GM19468 (cell line): ENCODE results near the gene BLOC1S6.

Source experiments
- ATAC-seq: cut with Tn5 transposase; IDR thresholded peaks from one replicate; pipeline ENCODE4 v1.9.1; 2021; ENCODE audit warnings: mild to moderate bottlenecking, moderate library complexity, moderate number of reproducible peaks; ENCODE audit not compliant: unreplicated experiment; ENCODE audit errors: extremely low read depth

Gene BLOC1S6, protein sequence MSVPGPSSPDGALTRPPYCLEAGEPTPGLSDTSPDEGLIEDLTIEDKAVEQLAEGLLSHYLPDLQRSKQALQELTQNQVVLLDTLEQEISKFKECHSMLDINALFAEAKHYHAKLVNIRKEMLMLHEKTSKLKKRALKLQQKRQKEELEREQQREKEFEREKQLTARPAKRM

GRCh38 chr15:45587095-45587862 is at the start of gene BLOC1S6:
Gene BLOC1S6, plus strand, starts transcription at chr15:45587379. Its CDS starts 65 bp downstream, at chr15:45587444.
- ATAC-seq, result peak; percentile 54

GRCh38 chr15:45539680-45540079 is 47.5 kb upstream of the BLOC1S6 start:
- no peak for ATAC-seq

GRCh38 chr15:45540531-45540930 is 46.6 kb upstream of the BLOC1S6 start:
- ATAC-seq, result no peak

- ATAC-seq, result no peak
Measured at GRCh38 chr15:45543051-45543450, 44.1 kb upstream of the BLOC1S6 start.

GRCh38 chr15:45544266-45545023 is 42.7 kb upstream of the BLOC1S6 start:
- ATAC-seq, result peak; percentile 42

DNA sequence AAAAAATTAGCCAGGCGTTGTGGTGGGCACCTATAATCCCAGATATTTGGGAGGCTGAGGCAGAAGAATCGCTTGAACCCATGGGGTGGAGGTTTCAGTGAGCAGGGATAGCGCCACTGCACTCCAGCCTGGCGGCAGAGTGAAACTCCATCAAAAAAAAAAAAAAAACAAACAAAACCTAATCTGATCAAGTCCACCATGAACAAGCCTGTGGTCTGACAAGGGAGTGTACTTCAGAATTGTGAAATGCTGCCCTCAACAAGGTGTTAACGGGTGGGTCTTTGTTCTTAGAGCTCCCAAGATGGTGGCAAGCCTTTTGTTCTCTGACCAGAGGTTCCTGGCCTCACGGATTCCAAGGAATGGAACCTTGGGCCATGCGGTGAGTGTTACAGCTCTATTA is 40.4 kb upstream of the BLOC1S6 start:
- no peak for ATAC-seq

DNA sequence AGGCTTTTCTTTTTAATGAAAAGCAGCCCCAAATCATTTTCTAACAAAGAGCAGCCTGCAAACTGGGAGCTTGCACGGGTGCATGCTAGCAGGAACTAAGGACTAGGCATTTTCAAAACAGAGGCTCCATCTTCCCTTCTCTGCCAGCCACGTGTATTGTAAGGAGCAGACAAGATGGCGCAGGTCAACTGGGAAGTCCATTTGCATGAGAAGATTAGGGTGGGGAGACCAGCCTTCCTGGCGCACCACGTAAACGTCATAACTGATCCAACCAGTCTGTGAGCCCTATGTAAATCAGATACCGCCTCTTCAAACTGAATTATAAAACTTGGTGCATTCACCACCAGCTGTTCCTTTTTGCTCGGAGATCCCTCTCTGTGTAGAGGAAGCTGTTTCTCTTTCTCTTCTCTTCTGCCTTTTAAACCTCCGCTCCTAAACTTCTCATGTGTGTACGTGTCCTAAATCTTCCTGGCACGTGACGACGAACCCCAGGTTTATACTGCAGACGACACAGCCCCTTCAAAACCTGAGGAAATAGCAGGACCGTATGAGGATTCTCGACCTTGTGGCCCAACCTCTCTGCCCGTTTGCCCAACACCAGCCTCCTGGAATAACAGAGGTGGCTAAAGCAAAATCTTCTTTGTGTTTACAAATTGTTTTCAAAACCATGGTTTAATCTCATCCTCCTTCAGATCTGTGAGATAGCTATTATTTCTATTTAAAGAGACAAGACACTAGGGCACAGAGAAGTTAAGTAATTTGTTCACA is 38.2 kb upstream of the BLOC1S6 start:
- ATAC-seq, result no peak

GRCh38 chr15:45549541-45550220 is 37.5 kb upstream of the BLOC1S6 start:
- no peak for ATAC-seq

DNA sequence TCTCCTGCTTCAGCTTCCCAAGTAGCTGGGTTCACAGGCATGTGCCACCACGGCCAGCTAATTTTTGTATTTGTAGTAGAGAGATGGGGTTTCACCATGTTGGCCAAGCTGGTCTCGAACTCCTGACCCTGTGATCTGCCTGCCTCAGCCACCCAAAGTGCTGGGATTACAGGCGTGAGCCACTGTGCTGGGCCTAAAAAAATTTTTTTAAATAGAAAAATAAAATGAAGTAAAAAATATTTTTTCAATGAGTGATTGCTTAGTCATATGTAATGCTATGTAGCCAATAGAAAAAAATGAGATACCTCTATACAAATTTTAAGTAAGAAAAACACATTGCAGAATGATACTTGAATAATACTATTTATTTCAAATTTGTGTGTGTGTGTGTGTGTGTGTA is 36.7 kb upstream of the BLOC1S6 start:
- ATAC-seq, result no peak

DNA sequence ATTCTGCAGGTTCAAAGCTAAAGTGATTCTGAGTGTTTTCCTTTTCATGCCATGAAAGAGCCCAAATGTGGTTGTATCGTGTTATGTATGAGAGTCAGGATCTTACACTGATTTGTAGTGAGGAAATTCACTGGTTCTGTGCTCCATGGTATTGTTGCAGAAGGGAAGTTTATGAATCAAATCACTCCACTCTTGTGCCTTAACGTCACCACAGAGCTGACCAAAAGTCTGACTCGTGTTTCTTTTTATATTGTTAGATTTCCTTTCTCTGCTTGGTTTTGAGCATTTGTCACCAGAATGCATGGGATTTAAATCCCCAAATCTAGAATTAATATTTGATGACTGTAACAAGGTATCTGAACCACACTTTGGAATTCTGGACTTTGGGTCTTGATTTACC is 35.5 kb upstream of the BLOC1S6 start:
- no peak for ATAC-seq

GRCh38 chr15:45555934-45556608 is 31.1 kb upstream of the BLOC1S6 start:
- ATAC-seq, result peak; percentile 54

DNA sequence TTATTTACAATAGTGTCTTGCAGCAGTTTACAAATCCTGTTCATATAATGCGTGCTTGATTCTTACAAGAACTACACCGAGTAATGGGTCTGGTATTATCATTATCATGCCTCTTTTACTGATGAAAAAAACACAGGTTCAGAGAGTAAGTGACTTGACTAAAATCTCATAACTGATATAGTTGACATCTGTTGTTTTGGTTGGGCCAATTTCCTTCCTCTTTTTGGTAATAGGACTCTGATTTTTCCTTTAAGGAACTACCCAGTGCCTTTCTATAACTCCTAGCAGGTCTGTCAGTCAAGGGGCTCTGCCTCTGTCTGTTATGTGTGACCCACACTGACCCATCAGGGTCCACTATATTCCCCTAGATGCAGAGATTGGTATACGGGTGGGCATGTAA is 14.6 kb upstream of the BLOC1S6 start:
- ATAC-seq, result no peak

DNA sequence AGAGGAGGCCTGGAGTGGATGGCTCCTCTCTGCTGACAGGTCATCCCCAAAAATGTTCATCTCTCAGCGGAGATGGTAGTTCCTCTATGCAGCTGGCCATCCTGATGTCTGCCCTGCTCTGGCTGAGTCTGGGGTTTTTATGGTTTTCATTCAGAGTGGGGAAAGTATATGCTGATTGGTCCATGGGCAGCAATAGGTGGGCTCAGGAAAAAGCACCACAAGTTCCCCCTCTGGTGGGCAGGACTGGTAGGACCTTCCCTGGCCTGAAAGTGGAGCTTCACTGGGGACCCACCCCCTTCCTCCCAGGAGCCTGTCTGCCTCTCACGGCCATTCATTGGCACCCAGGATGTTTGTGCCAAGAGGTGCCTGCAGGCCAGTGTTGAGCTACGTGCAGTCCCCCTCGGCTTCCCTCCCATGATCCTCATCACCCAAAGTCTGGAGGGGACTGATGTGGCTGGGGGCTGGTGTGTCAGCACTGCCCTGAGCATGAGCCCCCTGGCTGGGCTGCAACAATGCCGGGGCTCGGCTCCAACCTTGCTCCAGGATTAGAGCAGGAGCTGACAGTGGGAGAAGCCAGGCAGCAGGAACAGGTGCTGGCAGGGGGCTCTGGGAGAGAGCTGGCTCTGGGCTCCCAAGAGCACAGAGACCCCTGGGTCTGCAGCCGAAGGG is 13.1 kb upstream of the BLOC1S6 start:
- no peak for ATAC-seq

DNA sequence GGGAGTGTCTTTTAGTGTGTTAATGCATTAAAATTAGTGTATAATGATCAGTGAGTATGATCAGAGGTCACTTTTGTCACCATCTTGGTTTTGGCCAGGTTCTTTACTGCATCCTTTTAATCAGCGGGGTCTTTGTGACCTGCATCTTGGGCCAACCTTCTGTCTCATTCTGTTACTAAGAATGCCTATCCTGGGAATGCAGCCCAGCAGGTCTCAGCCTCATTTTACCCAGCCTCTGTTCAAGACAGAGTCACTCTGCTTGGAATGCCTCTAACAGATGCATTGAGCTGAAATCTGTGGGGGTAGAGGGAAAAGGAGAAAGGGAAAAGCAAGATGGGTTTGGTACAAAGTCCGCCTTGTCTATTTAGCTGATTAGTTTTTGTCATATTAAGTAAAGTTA is 5.3 kb upstream of the BLOC1S6 start:
- no peak for ATAC-seq

DNA sequence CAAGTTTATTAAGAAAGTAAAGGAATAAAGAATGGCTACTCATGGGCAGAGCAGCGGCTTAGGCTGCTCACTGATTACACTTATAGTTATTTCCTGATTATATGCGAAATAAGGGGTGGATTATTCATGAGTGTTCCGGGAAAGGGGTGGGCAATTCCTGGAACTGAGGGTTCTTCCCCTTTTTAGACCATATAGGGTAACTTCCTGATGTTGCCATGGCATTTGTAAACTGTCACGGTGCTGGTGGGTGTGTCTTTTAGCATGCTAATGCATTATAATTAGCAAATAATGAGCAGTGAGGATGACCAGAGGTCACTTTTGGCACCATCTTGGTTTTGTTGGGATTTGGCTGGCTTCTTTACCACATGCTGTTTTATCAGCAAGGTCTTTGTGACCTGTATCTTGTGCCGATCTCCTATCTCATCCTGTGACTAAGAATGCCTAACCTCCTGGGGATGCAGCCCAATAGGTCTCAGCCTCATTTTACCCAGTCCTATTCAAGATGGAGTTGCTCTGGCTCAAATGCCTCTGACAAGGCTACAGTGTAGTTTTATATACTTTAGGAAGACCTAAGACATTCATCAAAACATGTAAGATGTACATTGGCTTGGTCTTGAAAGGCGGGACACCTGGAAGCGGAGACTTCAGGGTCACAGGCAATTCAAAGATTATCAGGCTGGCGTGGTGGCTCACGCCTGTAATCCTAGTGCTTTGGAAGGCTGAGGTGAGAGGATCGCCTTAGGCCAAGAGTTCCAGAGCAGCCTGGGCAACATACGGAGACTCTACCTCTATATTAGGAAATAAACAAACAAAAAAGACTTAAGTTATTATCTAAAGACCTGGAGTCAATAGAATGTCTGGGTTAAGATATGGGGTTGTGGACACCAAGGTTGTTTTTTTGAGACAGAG is 3.2 kb upstream of the BLOC1S6 start:
- no peak for ATAC-seq

- ATAC-seq, result no peak
Measured at GRCh38 chr15:45585069-45585791, 1.9 kb upstream of the BLOC1S6 start.

GRCh38 chr15:45586125-45586524 is 1.1 kb upstream of the BLOC1S6 start:
- no peak for ATAC-seq
